Urinary bladder (tissue), 4 donors: ENCODE measurements around the gene ITGB1BP2. TPM values are rescaled to one million over a fixed set of nuclear protein-coding genes. Genes with fewer than 3 reads are reported as not detected.
"Not testable (repeated sequence)": the region's sequence is repeated elsewhere in the genome, so short reads cannot be mapped to it uniquely, and the experiment has no call there.

Experiments used
- DNase-seq: peaks from one replicate; pipeline ENCODE4 v3.0.0-alpha.2; 2015; ENCODE audit errors: extremely low spot score
- H3K27ac ChIP-seq: one replicate; pipeline ENCODE4 v1.5.1; 2013; ENCODE audit warnings: low read depth, mild to moderate bottlenecking, moderate library complexity
- H3K36me3 ChIP-seq: one replicate; pipeline ENCODE4 v1.6.1; 2013; ENCODE audit warnings: mild to moderate bottlenecking, moderate library complexity; ENCODE audit not compliant: insufficient read depth
- H3K4me1 ChIP-seq: one replicate; pipeline ENCODE4 v1.6.1; 2013; ENCODE audit warnings: mild to moderate bottlenecking, moderate library complexity; ENCODE audit not compliant: insufficient read depth
- H3K4me3 ChIP-seq: one replicate; pipeline ENCODE4 v1.5.1; 2013; ENCODE audit warnings: low read depth, low read length
- WGBS: extraction: QIAGEN DNeasy Blood & Tissue Kit; methylation state at CpG from one replicate; pipeline ENCODE4 v1.1.7; 2013; 5-methylcytosine and 5-hydroxymethylcytosine counted together
- polyA plus RNA-seq: library from polyadenylated mRNA; stranded (reverse); fragments of 200-250 nt; gene quantifications from one replicate; pipeline ENCODE4 v1.2.3, GENCODE V29; 2013
- total RNA-seq: library from RNA; depleted of rRNA; stranded (reverse); fragments of >200 nt; gene quantifications from one replicate; pipeline ENCODE4 v1.2.3, GENCODE V29; 2014
- donor health status: healthy with polysubstance abuse.
- donor health status: healthy.

ITGB1BP2 gene
- 19.6 TPM for total RNA-seq
- polyA plus RNA-seq, result 11.1 TPM

DNA sequence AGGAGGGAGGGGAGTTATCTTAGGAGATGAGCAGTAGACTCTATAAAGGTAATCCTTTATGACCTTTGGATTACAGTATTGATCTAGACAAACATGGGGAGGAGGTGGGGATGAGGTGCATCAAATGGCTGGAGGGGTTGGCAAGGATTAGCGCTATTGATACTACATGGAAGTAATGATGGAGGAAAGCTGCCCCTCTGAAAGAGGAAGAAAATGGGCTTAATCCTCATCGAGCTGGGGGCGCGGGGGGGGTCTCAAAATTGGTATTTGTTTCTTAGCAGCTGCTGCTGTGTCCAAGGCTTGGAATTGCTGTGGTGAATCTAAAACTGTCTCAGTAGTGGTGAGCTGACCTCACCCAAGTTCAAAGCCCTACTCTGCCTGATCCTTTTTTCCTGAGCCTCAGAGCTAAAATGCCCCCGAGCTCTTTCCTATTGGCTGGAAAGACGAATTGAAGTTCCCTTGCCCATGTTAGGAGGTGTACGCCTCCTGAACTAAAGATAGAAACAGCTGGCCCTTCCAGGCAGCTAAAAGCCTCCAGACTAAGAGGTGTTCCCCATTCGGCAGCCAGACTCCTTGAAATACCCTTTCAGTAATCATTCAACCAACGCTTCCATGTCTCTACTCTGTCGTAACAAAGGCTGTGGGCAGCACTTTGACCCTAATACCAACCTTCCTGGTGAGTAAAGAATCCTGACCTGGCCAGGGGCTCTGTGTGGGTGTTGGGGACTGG, at the start of gene ITGB1BP2:
Gene ITGB1BP2 (plus strand): TSS at position 556 of the 730 bp plus-strand sequence. CDS start 57 bp downstream, at position 613.
- Histone ChIP-seq H3K4me3 (no peak within 1 kb of the TSS), H3K27ac (no peak within 1 kb of the TSS), H3K4me1 (no peaks in the 10 kb centered on the region), H3K36me3 (peaks cover 5% of the 10 kb centered on the region)
- no peak for DNase-seq
- WGBS, result 36% methylated on average over 10 of the region's 10 CpGs

DNA sequence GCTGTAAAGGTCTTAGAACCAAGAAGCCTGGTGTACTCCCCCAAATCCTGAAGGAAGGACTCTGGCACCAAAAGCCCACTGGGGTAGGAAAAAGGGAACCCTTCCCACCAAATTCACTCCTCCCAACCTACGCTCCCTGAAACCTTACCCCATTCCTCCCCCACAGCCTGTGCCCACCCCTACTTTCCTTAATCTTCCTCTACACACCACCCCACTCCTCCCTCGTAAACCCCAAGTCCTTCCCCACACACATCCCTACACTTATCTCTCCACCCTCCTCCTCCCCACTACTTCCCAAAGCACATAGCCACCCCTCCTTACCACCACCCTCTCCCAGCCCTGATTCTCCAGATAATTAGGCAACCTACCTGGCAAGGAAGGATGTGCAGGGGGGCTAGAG, 49.3 kb upstream of the ITGB1BP2 start:
- no peak overlapping the region for H3K27ac ChIP-seq
- H3K4me1 ChIP-seq, result peaks cover 3% of the 10 kb centered on the region
- WGBS, result 55% methylated on average over 2 of the region's 2 CpGs
- no peaks in the 10 kb centered on the region for H3K36me3 ChIP-seq
- DNase-seq, result no peak
- no peak overlapping the region for H3K4me3 ChIP-seq

DNA sequence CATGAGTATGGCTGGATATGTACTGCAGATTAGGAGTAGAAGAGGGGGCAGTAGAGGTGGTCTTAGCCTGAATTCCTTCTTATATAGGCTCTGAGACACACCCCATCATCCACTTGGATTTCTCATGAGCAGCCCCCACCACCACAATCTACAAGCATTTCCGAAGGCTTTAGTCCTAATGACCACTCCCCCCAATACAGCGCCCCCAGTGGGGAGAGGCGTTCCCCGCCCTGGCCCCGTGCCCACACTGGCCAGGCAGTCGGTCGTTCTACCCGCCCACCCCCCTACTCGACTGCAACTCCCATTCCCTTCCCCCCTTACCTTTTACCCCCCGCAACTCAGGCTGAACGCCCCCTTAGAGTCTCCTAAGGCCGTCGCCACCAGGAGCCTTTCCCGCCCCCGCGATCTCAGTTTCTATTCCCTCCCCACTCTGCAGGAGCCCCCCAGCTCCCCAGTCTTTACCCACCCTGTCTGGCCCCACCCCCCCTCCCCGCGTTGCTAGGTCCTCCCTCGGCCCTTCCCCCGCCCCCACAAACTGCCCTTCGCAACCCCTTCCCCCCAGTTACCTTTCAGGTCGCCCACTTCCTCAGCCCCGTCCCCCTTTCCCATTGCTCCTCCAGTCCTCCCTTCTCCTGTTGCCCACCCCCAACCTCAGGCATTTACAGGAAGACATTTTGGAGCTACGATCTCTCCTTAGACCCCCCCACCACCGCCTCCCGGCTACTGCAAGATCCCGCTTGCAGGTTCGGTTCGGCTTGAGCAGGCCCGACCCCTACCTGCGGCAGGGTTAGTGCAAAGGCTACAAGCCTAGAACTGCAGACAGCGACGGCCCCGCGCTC, 48.1 kb upstream of the ITGB1BP2 start:
- 1% methylated on average over 35 of the region's 35 CpGs for WGBS
- H3K36me3 ChIP-seq, result no peaks in the 10 kb centered on the region
- DNase-seq, result no peak
- no peak overlapping the region for H3K27ac ChIP-seq
- H3K4me3 ChIP-seq, result peak overlapping the region; percentile 68
- peaks cover 3% of the 10 kb centered on the region for H3K4me1 ChIP-seq

DNA sequence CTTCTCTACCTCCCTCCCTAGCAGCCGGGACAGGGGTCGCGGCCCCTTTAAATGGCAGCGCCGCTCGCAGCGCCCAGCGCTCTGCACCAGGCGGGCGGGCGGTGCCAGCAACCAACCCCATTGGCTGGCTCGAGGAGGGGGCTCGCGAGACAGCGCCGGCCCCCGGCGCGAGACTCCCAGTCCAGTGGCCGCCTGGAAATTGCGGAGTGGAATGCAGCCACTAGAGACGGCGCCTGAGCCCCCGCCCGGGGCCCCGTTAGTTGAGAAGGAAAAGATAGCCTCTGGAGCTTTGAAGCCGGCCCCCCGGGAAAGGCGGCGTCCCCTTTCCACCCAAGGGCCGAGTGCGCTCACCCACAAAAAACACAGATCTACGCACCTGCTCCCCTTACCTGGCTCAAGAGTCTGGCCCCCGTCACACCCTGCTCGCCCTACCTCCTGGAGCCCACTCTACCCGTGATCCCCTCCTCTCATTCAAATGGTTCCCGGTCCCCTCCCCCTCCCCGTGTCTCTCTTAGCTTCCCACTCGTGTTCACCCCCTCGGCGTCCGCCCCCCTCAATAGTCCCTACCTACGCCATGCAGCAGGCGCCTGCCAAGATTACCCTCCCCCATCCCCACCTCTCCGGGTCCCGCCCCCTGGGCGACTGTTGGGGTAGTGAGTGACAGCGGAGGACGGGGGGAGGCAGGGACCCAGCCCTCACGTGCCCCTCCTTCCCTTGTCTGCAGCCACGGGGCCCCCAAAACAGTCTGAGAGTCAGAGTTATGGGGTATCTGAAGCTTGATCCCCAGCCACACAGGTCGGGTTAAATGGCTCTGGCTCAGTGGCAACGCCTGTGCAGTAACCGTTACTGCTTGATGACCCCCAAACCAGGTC, 47.2 kb upstream of the ITGB1BP2 start, which contains the start of gene ZMYM3:
Gene ZMYM3 (minus strand): TSS at position 49 of the 872 bp plus-strand sequence. CDS start 885 bp downstream, outside the sequence.
- Histone ChIP-seq H3K4me1 (peaks cover 3% of the 10 kb centered on the region), H3K4me3 (peak within 1 kb of the TSS; percentile 68), H3K27ac (peak within 1 kb of the TSS; percentile 69), H3K36me3 (no peaks in the 10 kb centered on the region)
- DNase-seq, result peak; percentile 51
- WGBS, result 1% methylated on average over 54 of the region's 54 CpGs

DNA sequence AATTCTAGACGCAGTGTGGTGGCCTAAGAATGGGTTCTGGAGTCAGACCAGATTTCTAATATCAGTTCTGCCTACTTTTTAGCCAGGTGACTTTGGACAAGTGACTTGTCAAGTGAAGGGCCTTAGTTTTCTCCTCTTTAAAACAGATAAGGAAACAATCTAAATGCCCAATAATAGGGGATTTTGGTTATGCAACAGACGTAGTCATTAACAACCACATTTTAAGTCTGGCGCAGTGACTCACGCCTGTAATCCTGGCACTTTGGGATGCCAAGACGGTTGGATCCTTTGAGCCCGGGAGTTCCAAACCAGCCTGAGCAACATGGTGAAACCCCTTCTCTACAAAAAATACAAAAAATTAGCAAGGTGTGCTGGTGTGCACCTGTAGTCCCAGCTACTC, 45.5 kb upstream of the ITGB1BP2 start:
- no peak overlapping the region for H3K4me3 ChIP-seq
- no peaks in the 10 kb centered on the region for H3K36me3 ChIP-seq
- no peak overlapping the region for H3K27ac ChIP-seq
- no peak for DNase-seq
- WGBS, result 72% methylated on average over 6 of the region's 6 CpGs
- H3K4me1 ChIP-seq, result peaks cover 3% of the 10 kb centered on the region

DNA sequence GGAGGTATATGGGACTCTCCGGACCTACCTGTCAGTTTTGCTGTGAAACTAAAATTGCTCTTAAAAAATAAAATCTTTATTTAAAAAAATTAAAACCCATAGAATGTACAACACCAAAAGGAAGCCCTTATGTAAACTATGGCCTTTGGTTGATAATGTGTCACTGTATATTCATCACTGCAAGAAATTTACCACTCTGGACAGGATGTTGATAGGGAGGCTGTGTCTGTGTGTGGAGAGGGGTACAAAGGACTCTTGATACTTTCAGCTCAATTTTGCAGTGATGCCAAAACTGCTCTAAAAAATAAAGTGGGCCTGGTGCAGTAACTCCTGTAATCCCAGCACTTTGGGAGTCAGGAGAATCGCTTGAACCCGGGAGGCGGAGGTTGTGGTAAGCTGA, 44.7 kb upstream of the ITGB1BP2 start:
- 86% methylated on average over 4 of the region's 4 CpGs for whole genome bisulfite sequencing
- DNase-seq, result no peak
- Histone ChIP-seq H3K27ac (no peak overlapping the region), H3K4me1 (peaks cover 3% of the 10 kb centered on the region), H3K36me3 (no peaks in the 10 kb centered on the region), H3K4me3 (no peak overlapping the region)

DNA sequence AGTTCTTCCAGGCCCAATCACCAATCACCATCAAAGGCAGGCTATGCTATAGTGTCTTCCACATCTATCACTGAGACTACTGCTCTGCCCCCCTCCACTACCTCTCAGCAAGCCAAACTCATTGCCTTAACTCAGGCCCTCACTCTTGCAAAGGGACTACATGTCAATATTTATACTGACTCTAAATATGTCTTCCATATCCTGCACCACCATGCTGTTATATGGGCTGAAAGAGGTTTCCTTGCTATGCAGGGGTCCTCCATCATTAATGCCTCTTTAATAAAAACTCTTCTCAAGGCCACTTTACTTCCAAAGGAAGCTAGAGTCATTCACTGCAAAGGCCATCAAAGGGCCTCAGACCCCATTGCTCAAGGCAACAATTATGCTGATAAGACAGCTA, 32.9 kb upstream of the ITGB1BP2 start:
- DNase-seq, H3K4me1 ChIP-seq, H3K36me3 ChIP-seq, H3K27ac ChIP-seq, H3K4me3 ChIP-seq: not testable (repeated sequence)

DNA sequence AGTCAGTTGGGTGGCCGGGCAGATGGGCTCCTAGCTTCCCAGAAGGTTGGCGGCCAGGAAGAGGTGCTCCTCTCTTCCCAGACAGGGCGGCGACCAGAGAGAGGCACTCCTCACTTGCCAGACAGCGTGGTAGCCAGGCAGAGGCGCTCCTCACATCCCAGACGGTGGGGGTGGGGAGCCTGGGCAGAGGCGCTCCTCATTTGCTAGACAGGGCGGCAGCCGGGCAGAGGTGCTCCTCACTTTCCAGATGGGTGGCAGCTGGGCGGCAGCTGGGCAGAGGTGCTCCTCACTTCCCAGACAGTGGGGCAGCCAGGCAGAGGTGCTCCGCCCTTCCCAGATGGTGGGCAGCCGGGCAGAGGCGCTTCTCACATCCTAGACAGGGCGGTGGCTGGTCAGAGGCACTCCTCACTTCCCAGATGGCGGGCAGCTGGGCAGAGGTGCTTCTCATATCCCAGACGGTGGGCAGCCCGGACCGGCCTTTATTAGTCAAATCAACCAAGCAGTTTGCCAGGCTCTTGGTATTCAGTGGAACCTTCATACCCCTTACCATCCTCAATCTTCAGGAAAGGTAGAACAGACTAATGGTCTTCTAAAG, 31.7 kb upstream of the ITGB1BP2 start:
- WGBS, result 96% methylated on average over 19 of the region's 19 CpGs
- no peak for DNase-seq
- H3K36me3 ChIP-seq, result no peaks in the 10 kb centered on the region
- H3K27ac ChIP-seq, result no peak overlapping the region
- no peak overlapping the region for H3K4me3 ChIP-seq
- no peaks in the 10 kb centered on the region for H3K4me1 ChIP-seq

DNA sequence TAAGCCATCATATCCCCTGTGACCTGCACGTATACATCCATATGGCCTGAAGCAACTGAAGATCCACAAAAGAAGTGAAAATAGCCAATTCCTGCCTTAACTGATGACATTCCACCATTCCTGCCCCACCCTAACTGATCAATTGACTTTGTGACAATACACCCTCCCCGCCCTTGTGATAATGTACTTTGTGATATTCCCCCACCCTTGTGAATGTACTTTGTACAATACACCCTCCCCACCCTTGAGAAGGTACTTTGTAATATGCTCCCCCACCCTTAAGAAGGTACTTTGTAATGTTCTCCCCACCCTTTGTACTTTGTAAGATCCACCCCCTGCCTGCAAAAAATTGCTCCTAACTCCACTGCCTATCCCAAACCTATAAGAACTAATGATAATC, 29.2 kb upstream of the ITGB1BP2 start:
- H3K4me1 ChIP-seq, H3K27ac ChIP-seq, H3K4me3 ChIP-seq, H3K36me3 ChIP-seq, DNase-seq: not testable (repeated sequence)
- 89% methylated on average over 2 of the region's 2 CpGs for WGBS

DNA sequence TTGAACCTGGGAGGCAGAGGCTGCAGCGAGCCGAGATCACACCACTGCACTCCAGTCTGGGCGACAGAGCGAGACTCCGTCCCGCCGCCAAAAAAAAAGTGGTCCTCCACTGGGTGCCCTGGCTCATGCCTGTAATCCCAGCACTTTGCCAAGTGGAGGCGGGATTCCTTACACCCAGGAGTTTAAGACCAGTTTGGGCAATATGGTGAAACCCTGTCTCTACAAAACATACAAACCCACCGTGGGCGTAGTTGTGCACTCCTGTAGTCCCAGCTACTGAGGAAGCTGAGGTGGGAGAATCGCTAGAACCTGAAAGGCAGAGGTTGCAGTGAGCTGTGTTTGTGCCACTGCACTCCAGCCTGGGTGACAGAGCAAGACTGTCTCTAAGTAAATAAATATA, 20.2 kb upstream of the ITGB1BP2 start:
- WGBS, result 98% methylated on average over 11 of the region's 11 CpGs
- not testable (repeated sequence) for H3K4me3 ChIP-seq, H3K27ac ChIP-seq, H3K36me3 ChIP-seq, DNase-seq, H3K4me1 ChIP-seq

DNA sequence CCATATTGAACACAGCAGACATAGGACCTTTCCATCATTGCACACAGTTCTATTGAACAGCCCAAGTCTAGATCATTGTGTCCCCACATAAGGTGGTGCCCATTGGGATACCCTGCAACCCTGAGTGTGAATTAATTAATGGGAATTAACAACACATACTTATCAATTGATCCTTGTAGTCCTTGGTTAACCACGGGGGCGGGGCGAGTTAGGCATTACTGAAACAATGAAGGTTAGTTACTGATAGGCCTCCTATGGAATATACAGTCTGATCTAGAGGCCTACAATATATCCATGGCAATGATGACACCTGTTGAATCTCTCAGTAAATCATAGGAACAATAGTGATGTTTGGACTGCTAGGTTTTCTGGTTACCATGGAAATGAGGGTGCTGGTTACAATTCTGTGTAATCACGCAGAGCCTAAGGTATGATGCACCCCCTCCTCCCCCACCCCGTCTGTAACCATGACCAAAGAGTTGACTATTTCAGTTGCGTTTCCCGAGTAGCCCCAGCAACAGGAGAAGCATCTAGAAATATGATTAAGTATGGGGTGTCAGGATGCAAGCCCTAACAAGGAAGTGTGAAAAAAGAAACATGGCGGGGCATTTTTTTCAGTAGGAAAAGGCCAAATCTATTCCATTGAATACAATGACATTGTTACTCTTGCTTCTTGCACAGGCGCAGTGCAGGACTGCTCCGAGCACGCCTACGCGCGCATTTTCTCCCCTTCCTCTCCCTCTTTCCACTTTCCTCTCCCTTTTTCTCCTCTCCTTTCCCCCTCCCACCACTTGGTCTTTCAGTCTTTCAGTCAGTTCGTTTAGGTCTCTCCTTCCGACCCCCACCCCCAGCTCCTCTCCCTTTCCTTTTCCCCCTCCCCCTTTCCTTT, 18.8 kb upstream of the ITGB1BP2 start:
- H3K27ac ChIP-seq, result peak overlapping the region; percentile 83
- H3K36me3 ChIP-seq, result no peaks in the 10 kb centered on the region
- H3K4me1 ChIP-seq, result no peaks in the 10 kb centered on the region
- no peak for DNase-seq
- peak overlapping the region; percentile 41 for H3K4me3 ChIP-seq
- WGBS, result 19% methylated on average over 16 of the region's 16 CpGs

DNA sequence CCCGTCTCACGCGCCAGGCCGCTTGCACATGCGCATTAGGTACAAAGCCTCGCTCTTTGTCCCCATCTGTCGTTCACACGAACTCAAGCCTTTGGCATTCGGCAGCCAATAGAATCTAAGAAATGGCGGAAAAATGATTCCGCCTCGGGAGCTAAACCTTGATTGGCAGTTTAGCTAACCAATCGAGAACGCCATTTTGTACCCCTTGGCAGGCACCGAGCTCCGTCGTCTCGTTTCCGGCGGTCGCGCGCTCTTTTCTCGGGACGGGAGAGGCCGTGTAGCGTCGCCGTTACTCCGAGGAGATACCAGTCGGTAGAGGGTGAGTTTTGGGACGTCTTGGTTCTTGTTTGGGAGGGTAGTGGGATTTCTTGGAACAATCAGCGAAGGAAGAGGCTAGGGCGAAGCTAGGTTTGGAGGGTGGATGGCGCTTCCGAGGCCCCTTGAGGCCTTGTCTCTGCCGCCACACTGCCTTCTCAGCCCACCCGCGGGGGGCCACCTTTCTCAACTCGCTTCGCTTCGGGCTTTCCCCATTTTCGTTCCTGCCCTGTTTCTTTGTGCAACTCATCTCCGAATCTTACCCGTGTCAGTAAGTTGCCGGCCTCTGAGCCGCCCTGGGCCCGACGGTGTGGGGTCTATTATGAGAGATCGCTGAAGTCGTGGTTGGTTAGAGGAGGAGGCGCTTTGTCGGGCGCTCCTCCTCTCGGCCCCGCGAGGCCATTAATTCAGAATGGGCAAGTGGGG, 18.0 kb upstream of the ITGB1BP2 start, which contains the start of gene NONO:
Gene NONO (plus strand): TSS at position 233 of the 741 bp plus-strand sequence. CDS start 7,003 bp downstream, outside the sequence.
- Histone ChIP-seq H3K27ac (peak within 1 kb of the TSS; percentile 96), H3K4me3 (peak within 1 kb of the TSS; percentile 72), H3K36me3 (no peaks in the 10 kb centered on the region), H3K4me1 (no peaks in the 10 kb centered on the region)
- DNase-seq, result peak; percentile 94
- under 1% methylated on average over 57 of the region's 57 CpGs for WGBS
